GM18499 (cell line): ENCODE results near the gene SPRTN.

ENCODE experiments used
- ATAC-seq: cut with Tn5 transposase; IDR thresholded peaks from one replicate; pipeline ENCODE4 v1.9.1; 2021; ENCODE audit warnings: moderate number of reproducible peaks; ENCODE audit not compliant: insufficient read depth, unreplicated experiment

Gene SPRTN

GRCh38 chr1:231338270-231339128, at the start of gene SPRTN:
Gene SPRTN, plus strand, starts transcription at chr1:231338293. Its CDS starts 91 bp downstream, at chr1:231338384.
- ATAC-seq: no peak

GRCh38 chr1:231295938-231296337, 42.2 kb upstream of the SPRTN start:
- no peak for ATAC-seq

GRCh38 chr1:231301990-231302389, 36.1 kb upstream of the SPRTN start:
- ATAC-seq: no peak

- ATAC-seq: no peak
Observed at GRCh38 chr1:231310391-231310934, 27.6 kb upstream of the SPRTN start.

- ATAC-seq: no peak
Observed at GRCh38 chr1:231311720-231312431, 26.2 kb upstream of the SPRTN start.

- no peak for ATAC-seq
Observed at GRCh38 chr1:231312432-231312788, 25.7 kb upstream of the SPRTN start.

GRCh38 chr1:231313661-231314060, 24.4 kb upstream of the SPRTN start:
- ATAC-seq: no peak

GRCh38 chr1:231315887-231316286, 22.2 kb upstream of the SPRTN start:
- ATAC-seq: no peak

GRCh38 chr1:231317306-231318014, 20.6 kb upstream of the SPRTN start:
- no peak for ATAC-seq

GRCh38 chr1:231318015-231318355, 20.1 kb upstream of the SPRTN start:
- no peak for ATAC-seq

- no peak for ATAC-seq
Observed at GRCh38 chr1:231318568-231318967, 19.5 kb upstream of the SPRTN start.

GRCh38 chr1:231319080-231319479, 19.0 kb upstream of the SPRTN start:
- ATAC-seq: no peak

GRCh38 chr1:231322880-231323530, 15.1 kb upstream of the SPRTN start:
- ATAC-seq: no peak

- ATAC-seq: no peak
Observed at GRCh38 chr1:231324660-231325059, 13.4 kb upstream of the SPRTN start.

- ATAC-seq: no peak
Observed at GRCh38 chr1:231326248-231326647, 11.8 kb upstream of the SPRTN start.

GRCh38 chr1:231327617-231328016, 10.5 kb upstream of the SPRTN start:
- no peak for ATAC-seq

GRCh38 chr1:231329483-231329882, 8.6 kb upstream of the SPRTN start:
- no peak for ATAC-seq

GRCh38 chr1:231332761-231333160, 5.3 kb upstream of the SPRTN start:
- no peak for ATAC-seq

GRCh38 chr1:231334079-231334666, 3.9 kb upstream of the SPRTN start:
- ATAC-seq: no peak

GRCh38 chr1:231334952-231335351, 3.1 kb upstream of the SPRTN start:
- no peak for ATAC-seq
